Heart right ventricle (tissue), 16 donors: ENCODE measurements around the gene RNPEP. TPM values are rescaled to one million over a fixed set of nuclear protein-coding genes. Genes with fewer than 3 reads are reported as not detected.

Experiments used
- ATAC-seq, 8 donors: fragments of 200-7000 bp; cut with Tn5 transposase; one replicate each; pipeline ENCODE4 v1.9.1; 2020; ENCODE audit warnings: mild to moderate bottlenecking in 8 of 8, moderate library complexity in 8 of 8, moderate number of reproducible peaks in 1 of 8
- DNase-seq, 2 donors: peaks; one replicate each; pipeline ENCODE4 v3.0.0-alpha.2; 2020
- H3K27ac ChIP-seq, 10 donors: fragments of 200-600 bp; sonication (generic) in 2 of 10; one replicate each; pipeline versions ENCODE4 v1.5.0 to v1.8.0; 2020 to 2022; ENCODE audit warnings: mild to moderate bottlenecking in 3 of 10
- H3K27me3 ChIP-seq, 7 donors: fragments of 200-600 bp; one replicate each; pipeline ENCODE4 v1.8.0; 2021 to 2022; ENCODE audit warnings: mild to moderate bottlenecking in 2 of 7
- H3K36me3 ChIP-seq, 9 donors: fragments of 200-600 bp; sonication (generic) in 1 of 9; one replicate each; pipeline versions ENCODE4 v1.5.0 to v1.8.0; 2020 to 2022; ENCODE audit warnings: mild to moderate bottlenecking in 2 of 9
- H3K4me1 ChIP-seq, 9 donors: fragments of 200-600 bp; sonication (generic) in 1 of 9; one replicate each; pipeline versions ENCODE4 v1.5.0 to v1.8.0; 2020 to 2022; ENCODE audit warnings: mild to moderate bottlenecking in 4 of 9
- H3K4me3 ChIP-seq, 10 donors: fragments of 200-600 bp; sonication (generic) in 2 of 10; one replicate each; pipeline versions ENCODE4 v1.5.0 to v1.8.0; 2020 to 2022; ENCODE audit warnings: mild to moderate bottlenecking in 7 of 10, moderate library complexity in 2 of 10
- H3K9me3 ChIP-seq, 11 donors: fragments of 200-600 bp in 10 of 11; sonication (generic) in 2 of 11; one replicate each; pipeline versions ENCODE4 v1.5.0 to v1.8.0; 2013 to 2022; ENCODE audit warnings: mild to moderate bottlenecking in 2 of 11, control low read depth in 1 of 11, moderate library complexity in 1 of 11
- CTCF ChIP-seq, 9 donors: fragments of 200-600 bp; sonication (generic) in 2 of 9; IDR thresholded peaks; one replicate each; pipeline versions ENCODE4 v1.5.0 to v1.8.0; 2021 to 2022; ENCODE audit warnings: antibody characterized with exemption in 9 of 9, mild to moderate bottlenecking in 5 of 9, moderate library complexity in 1 of 9
- WGBS, 2 donors: extraction: QIAGEN DNeasy Blood & Tissue Kit; methylation state at CpG; one replicate each; pipeline ENCODE4 v1.1.7; 2013; ENCODE audit warnings: inconsistent platforms in 1 of 2; 5-methylcytosine and 5-hydroxymethylcytosine counted together
- intact Hi-C, 10 donors: fragments of 100-400 bp; cut with DNase I; formaldehyde crosslinking; loops; one replicate each; pipeline versions ENCODE4 v1.11.1 to v1.14.2; 2022
- polyA plus RNA-seq, 2 donors: library from polyadenylated mRNA; stranded (reverse); fragments of 200-250 nt; gene quantifications; one replicate each; pipeline ENCODE4 v1.2.3, GENCODE V29; 2013
- total RNA-seq, 10 donors: library from RNA; stranded (reverse); fragmentation: NEBNext Ultra II Directional in 3 of 10; extraction: Animal tissue kit (Norgen Biotek cat#: 25700) in 3 of 10; gene quantifications; one replicate each; pipeline versions ENCODE4 v1.2.1 to v1.2.4, GENCODE V29; 2021 to 2023
- donor health status: Arrhythmogenic right ventricular cardiomyopathy.
- donor health status: ischemic (EF 13 %, LVEDD 7.1; RV severe dilation, severe dysfunction).
- donor health status: healthy with polysubstance abuse.
- donor health status: DM: no; HTN: yes; CAD: no.
- donor health status: DM: no; HTN: no; CAD: no.
- donor health status: ischemic (EF 25% LVEDD 6.9; RV normal size, moderate dysfunction).
- donor health status: ischemic (EF 25% LVEDD 5.7; RV mildly dilated, moderate dysfunction).
- donor health status: healthy.
- donor health status: DM: yes; HTN: yes; CAD: no.
- donor health status: Ischemic cardiomyopathy.
- donor health status: ischemic (EF 35%, LVEDD 5.7; RV mildly dilated, moderate dysfunction).
- donor health status: nonischemic (EF 11% LVEDD 7.7; RV severe dilation, severe dysfunction).
- donor health status: DM: yes; HTN: yes; CAD: no.
- donor health status: PGD.
- donor health status: ischemic (EF 29% LVEDD 5.4; RV normal size, mild dysfunction).
- donor health status: nonischemic (EF 23%, LVEDD 6.1; RV moderate dilation, normal function).

Gene RNPEP
- total and polyA plus RNA-seq, 12 donors, result 11.1 to 27.4 (median 15.7) TPM

GRCh38 chr1:202034149-202034682 lies 51.8 kb downstream of the RNPEP start:
- H3K36me3 ChIP-seq, result no peaks in the 10 kb centered on the region
- H3K9me3 ChIP-seq, result no peaks in the 10 kb centered on the region
- WGBS, 2 donors, result 83 to 88% methylated on average over 7 of the region's 7 CpGs
- intact Hi-C loops, result no loop called here
- ATAC-seq (no peak), DNase-seq (no peak)
- H3K4me1 ChIP-seq, result peaks cover 0 to 9% (median 0%) of the 10 kb centered on the region in 9 donors
- no peak for TF ChIP-seq CTCF (IDR thresholded peaks at IDR 0.05)
- no peaks in the 10 kb centered on the region for H3K27me3 ChIP-seq
- no peak overlapping the region for H3K4me3 ChIP-seq
- no peak overlapping the region for H3K27ac ChIP-seq

GRCh38 chr1:202034683-202035462 lies 52.4 kb downstream of the RNPEP start:
- H3K27ac ChIP-seq, result no peak overlapping the region
- H3K4me3 ChIP-seq, result no peak overlapping the region
- no peaks in the 10 kb centered on the region for H3K27me3 ChIP-seq
- intact Hi-C loops, result no loop called here
- no peak for TF ChIP-seq CTCF (IDR thresholded peaks at IDR 0.05)
- DNase-seq (peak; percentile 57 to 65), ATAC-seq (peak; percentile 73 to 92 (median 88))
- peaks cover 0 to 9% (median 0%) of the 10 kb centered on the region in 9 donors for H3K4me1 ChIP-seq
- H3K9me3 ChIP-seq, result no peaks in the 10 kb centered on the region
- WGBS, 2 donors, result 54 to 61% methylated on average over 20 of the region's 20 CpGs
- H3K36me3 ChIP-seq, result no peaks in the 10 kb centered on the region

GRCh38 chr1:202036595-202037387 lies 54.3 kb downstream of the RNPEP start:
- Histone ChIP-seq H3K27me3 (no peaks in the 10 kb centered on the region), H3K4me3 (no peak overlapping the region), H3K36me3 (no peaks in the 10 kb centered on the region), H3K4me1 (peaks cover 0 to 9% (median 0%) of the 10 kb centered on the region in 9 donors), H3K27ac (no peak overlapping the region), H3K9me3 (no peaks in the 10 kb centered on the region)
- ATAC-seq (no peak), DNase-seq (no peak)
- 92 to 95% methylated on average over 9 of the region's 9 CpGs for WGBS, 2 donors
- intact Hi-C loops, result no loop called here
- TF ChIP-seq CTCF (IDR thresholded peaks at IDR 0.05), result no peak

- DNase-seq, result no peak
- intact Hi-C loops, result no loop called here
- 87 to 89% methylated on average over 4 of the region's 4 CpGs for WGBS, 2 donors
- Histone ChIP-seq H3K27ac (no peak overlapping the region), H3K4me3 (no peak overlapping the region), H3K27me3 (no peaks in the 10 kb centered on the region), H3K9me3 (no peaks in the 10 kb centered on the region), H3K4me1 (peaks cover 0 to 9% (median 0%) of the 10 kb centered on the region in 9 donors), H3K36me3 (no peaks in the 10 kb centered on the region)
- no peak for ATAC-seq
- no peak for TF ChIP-seq CTCF (IDR thresholded peaks at IDR 0.05)
These were observed 55.4 kb downstream of the RNPEP start for GRCh38 chr1:202037706-202038296.
